DMS153 treated with DMSO at 0.1 percent for 48 hours (cell line): ENCODE measurements around the gene FCGR3B.
"Not testable (repeated sequence)": the region's sequence is repeated elsewhere in the genome, so short reads cannot be mapped to it uniquely, and the experiment has no call there.

Experiments used
- DNase-seq: peaks from one replicate; lab custom pipeline; 2025; ENCODE audit not compliant: unreplicated experiment; lab: John Stamatoyannopoulos, UW

Gene FCGR3B

DNA sequence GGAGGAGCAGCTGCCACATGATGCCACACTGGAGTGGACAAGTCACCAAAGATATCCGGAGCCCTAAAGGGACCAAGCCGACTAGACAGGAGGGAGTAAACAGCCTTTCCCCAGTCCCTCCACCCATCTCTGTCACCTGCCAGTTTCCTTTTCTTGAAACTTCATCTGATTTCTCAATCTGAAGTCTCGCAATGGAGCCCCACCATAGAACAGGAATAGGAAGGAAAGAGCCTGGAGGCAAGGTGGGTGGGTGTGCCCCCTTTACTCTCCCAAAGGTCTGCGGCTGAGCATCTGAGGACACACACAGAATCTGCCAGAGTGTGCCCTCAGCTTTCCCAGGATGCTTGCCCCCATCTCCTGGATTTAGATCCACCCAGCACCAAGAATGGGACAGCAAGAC lies at the start of gene FCGR3B:
TSS of gene FCGR3B (minus strand) at position 101 of the 400 bp plus-strand sequence. CDS start at position 19, 82 bp downstream.
- no peak for DNase-seq

DNA sequence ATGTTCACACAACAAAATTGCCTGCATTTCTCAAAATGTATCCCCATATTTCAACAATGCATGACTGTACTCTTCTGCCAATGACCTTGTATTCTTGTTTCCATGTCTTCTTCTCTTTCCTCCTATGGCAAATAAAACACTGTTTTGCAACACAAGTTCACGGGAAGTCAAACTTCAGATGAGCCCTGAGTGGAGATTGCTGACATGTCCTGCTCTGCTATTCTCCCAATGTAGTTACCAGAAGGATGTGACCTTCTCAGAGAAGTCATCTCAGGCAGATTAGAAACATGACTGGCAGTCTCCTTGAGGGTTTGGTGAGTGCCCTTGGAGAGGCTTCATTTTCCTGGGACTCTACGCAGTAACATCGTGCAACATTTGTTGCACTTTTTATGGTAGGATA lies 47.5 kb upstream of the FCGR3B start:
- DNase-seq = no peak

DNA sequence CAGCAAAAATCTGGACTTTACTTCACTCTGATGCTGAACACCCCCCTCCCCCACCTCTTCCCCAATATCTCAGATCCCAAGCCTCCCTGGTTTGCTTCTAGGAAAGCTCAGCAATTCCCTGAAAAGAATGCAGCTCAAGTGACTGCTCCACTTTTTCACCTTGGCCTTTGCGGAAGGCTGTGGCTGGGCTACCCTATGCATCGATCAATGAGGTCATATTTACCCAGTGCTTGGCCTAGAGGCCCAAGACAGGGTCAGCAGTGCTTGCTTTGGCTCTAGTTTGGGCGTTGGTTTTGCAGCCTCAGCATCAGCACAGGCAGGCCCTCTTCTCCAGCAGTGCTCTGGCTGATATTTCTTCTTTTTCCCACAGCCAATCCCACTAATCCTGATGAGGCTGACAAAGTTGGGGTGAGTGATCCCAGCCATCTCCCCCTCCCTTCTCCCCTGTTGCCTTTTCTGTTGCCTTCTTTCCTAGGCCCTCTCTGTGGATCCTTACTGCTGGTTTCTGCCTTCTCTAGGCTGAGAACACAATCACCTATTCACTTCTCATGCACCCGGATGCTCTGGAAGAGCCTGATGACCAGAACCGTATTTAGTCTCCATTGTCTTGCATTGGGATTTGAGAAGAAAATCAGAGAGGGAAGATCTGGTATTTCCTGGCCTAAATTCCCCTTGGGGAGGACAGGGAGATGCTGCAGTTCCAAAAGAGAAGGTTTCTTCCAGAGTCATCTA lies 46.1 kb upstream of the FCGR3B start:
- DNase-seq = no peak

DNA sequence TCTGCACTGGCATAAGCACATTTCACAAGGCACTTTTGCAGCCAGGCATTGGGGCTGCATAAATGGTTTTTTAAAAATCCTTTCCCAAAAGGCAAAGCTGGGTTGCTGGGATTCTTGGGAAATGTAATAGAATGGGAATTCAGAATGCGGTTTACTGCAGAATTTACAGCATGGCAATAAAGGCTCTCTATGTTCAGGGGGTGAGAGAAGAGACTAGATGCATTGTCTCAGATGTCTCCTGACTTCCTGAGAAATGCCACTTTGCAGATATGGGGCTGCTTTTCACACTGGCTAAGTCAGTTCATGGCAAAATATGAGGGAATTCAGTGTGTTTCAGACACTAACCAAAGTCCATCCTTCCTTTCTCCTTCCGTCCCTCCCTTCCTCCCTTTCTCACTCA lies 45.5 kb upstream of the FCGR3B start:
- no peak for DNase-seq

DNA sequence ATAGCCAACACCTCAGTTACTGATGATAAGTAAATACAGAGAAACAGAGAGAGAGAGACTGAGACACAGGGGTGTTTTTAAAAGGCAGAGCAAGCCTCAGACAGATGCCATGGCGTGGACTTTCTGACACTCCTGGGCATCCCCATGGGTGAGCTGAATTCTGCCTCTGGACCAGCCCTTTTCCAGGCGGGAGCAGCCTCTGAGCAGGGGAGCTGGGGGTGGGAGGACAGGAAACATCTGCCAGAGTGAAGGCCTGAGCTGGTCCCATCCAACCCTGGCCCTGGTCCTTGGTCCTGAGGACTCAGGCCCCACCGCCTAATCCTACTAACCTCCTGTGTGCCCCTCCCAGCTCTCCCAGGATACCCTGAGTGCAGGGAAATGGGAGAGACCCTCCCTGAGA lies 43.9 kb upstream of the FCGR3B start:
- DNase-seq = not testable (repeated sequence)

DNA sequence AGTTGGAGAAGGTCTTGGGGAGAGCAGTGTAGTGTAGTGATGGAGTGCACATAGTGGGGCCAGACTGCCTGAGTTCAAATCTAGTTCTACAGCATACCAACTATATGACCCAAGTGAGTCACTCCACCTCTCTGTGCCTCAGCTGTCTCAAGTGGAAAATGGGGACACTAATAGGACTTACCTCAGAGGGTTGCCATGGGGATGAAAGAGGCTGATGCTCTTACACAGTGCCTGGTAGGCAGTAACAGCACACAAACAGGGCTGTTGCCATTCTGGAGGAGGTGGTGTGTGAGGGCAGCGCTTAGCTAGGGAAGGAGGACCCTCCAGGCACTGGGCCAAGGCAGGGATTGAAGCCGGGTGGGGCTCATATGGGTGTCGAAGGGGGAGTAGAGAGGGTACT lies 43.5 kb upstream of the FCGR3B start:
- DNase-seq = not testable (repeated sequence)

DNA sequence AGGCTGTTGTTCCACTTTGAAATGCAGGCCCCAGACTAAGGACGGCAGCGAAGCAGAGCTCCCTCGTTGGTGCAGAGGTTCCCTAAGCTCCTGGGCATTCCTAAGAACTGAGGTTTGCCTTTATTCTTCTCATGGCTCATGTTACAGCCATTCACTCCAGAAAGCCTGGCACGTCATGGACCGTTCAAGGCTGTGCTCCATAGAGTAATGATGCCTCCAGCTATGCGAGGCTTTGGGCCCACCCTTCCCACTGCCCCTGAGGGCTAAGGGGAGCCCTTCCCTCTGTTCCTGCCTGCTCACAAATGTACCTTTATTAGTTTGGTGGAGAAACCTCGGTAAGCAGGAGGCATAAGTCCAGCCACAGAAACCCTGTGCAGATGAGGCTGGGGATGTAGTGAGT lies 42.5 kb upstream of the FCGR3B start:
- not testable (repeated sequence) for DNase-seq

DNA sequence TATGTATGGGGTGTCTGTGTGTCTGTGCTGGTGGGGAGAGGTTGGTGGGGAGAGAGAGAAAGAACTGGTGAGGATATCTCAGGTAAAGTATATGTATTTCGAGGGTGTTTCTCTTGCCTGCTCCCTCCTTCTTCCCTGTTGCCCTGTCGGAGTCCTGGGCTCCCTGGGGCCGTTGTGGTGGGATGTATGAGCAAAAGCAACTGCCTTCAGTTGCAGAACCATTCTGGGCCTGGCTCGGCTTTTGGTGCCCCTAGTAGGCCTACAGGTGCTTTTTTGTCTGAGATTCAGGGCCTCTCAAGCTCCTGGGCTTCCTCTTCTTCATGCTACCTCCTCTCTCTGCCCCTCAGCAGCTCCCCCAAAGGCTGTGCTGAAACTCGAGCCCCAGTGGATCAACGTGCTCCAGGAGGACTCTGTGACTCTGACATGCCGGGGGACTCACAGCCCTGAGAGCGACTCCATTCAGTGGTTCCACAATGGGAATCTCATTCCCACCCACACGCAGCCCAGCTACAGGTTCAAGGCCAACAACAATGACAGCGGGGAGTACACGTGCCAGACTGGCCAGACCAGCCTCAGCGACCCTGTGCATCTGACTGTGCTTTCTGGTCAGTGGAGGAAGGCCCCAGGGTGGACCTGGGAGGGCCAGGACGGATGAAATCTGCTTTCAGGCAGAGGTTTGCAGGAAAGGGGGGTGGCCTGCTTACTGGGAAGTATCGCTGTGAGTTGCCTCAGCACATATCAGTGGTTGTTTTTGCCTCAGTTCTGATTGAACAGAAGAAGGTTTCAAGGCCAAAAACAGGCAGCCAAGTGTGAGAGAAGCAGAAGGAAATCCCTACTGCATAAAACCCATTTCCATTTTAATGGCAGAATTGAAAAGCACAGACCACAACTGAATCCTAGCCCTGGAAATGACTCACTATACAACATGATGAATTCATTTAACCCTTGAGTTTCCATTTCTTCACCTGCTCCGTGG lies 40.4 kb upstream of the FCGR3B start:
- DNase-seq = not testable (repeated sequence)

DNA sequence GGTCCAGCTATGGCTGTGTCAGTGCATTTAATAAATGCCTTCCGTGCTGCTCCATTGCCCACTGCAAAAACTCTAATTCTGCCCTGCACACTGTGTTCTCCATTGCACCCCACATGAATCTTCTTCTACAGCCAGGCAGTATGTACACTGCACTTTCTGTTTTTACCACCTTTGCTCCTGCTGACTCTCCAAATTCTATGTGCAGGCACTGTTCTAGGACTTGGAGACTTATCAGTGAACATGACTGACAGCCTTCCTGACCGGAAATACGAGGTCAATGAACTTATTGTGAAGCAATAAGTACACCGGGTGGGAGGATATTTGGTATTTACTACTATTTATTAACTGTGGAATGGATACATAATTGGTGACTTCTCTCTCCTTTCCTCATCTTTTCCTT lies 33.7 kb upstream of the FCGR3B start:
- DNase-seq = not testable (repeated sequence)

DNA sequence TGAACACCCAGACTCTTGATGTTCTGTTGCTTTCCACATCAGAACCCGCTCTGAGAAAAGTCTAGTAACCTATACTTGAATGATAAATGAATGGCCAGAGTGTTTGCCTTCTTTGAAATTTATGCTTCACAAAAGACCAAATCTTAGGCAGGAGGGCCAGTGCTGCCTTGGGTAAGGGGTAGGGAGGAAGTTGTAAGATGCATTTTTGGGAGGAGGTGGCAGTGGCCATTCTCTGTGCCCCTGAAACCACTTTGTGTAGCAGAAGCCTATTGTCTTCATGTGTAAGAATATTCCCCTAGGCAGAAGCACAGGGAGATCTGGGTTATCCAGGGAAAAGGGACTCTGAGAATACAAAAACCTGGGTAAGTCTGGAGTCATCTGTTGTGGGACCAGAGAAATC lies 32.6 kb upstream of the FCGR3B start:
- not testable (repeated sequence) for DNase-seq

DNA sequence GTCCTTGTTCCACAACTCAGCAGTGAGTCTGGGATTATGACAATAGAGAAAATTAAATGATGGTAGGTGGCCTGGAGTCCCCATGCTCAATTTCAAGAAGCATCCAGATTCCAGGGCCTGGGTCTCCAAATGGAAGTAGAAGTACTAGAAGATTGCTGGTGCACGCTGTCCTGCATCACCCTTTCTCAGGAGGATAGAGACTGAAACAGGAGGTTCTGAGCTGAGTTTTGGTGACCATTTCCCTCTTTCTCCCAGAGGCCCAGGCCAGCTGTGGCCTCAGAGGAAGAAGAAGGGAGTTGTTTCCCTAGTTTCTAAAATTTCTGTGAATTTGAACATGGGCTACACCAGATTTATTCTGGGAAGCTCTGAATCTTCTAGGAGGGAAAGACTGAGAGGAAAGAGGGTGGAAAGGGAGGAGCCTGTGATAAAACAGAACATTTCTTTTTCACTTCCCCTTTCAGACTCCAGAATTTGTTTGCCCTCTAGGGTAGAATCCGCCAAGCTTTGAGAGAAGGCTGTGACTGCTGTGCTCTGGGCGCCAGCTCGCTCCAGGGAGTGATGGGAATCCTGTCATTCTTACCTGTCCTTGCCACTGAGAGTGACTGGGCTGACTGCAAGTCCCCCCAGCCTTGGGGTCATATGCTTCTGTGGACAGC lies 31.8 kb upstream of the FCGR3B start, which contains the start of gene FCGR2B:
TSS of gene FCGR2B (plus strand) at position 460 of the 656 bp plus-strand sequence. CDS start at position 559, 99 bp downstream.
- not testable (repeated sequence) for DNase-seq

DNA sequence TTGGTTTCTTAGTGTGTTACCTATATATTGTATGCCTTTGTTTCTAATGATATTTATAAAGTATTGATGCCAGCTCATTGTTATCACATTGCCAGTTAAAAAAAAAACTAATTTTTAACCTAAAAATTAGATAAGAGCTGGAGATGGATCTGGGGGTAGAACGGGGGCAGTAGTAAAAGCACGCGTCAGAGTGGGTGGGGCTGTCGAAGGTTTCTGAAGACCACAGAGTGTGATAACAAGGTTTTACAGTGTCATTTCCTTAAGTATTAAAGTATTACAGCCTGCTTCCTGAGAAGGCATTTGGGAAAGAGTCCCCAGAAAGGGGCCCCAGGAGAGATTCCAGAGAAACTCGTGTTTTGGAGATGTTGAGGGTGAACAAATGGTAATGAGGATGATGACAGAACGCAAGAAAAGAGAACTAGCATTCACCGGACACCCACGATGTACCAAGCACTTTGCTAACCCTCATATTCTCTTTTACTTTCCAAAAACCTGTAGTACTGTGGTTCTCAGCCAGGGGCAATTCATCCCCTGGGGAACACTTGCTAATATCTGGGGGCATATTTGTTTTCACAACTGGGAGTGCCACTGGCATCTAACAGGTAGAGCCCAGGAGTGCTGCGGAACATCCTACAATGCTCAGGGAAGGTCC lies 30.8 kb upstream of the FCGR3B start:
- DNase-seq = not testable (repeated sequence)

DNA sequence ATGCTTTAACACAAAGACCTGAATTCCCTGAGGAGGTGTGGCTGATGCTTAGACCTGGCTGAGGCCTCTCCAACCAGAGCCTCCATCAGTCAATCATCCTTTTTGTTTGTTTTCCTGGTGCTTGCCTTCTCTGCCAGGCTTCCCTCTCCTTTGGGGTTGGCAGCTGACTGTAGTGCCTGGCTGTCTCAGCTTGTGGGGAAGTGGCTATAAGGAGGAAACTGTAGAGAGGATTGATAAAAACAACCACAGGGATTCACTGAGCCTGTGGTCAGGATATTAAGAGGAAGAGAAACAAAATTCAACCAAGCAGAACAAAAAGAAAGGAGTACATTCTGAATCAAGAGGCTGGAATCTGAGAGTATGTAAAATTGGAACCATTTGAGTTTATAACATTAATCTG lies 27.5 kb upstream of the FCGR3B start:
- DNase-seq = not testable (repeated sequence)

DNA sequence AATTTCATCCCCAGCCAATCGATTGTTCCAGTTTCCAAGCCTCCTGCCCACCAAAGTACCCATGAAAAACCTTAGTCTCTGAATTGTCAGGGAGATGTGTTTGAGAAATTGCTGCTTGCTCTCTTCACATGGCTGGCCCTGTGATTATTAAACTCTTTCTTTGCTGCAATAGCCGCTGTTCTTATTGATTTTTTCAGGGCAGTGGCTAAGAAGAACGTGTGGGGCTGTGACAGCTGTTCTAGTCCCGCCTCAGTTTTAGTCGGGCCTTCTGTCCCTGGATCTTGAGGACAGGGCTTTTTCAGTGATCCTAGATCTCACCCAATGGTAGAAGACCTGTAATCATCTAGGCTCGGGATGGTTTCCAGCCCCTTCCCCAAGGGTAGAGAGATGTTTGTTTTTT lies 23.0 kb upstream of the FCGR3B start:
- not testable (repeated sequence) for DNase-seq

DNA sequence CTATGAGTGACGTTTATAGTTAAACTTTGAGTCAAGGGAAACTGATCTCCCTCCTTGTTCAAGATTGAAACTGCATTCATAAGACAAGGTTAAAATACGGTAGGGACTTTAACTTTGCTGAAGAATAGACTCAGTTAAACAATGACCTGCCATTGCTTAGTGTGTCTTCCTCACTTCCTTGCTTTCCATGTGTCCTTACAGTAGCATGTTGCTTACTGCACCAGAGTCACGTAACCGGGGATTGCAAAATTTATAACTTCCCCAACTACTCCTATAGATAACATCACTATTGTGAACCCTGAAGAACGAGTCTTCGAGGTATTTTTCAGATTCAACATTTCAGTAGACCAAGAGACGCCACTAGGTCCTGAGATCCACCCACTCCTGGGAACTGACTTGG lies 22.6 kb upstream of the FCGR3B start:
- DNase-seq = not testable (repeated sequence)

DNA sequence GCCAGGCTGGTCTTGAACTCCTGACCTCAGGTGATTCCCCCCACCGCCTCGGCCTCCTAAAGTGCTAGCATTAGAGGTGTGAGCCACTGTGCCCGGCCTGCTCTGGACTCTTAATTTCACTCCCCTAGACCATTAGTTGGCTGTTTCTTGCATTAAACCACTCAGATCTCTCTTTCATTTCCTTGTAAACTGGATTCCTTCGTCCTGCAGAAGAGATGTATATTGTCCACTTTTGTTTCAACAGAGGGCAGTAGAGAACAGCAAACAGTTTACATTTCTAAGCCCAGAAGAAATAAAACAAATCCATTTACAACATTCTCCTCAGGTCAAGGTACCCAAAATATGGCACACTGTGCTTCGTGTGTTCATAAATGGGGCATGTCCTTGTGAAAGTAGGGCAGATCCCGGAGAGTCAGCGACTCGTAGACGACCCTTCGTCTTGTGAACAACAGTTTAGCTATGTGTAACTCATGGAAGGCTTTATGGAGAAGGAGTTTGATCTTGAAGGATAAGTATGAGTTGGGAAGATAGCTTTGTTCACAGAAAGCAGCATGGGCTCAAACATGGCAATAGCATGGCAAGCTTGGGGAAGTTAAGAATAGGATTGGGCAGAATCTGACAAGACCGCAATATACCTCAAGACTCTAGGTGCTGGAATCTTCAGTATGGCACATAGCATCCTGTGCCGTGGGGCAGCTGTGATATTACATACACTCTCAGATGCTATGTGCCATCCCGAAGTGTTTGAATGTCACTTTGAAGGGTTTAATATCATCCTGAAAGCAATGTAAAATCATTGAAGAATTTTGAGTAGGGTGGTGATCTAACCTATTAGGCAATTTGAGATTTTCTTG lies 16.8 kb upstream of the FCGR3B start:
- peak; percentile 15 for DNase-seq

DNA sequence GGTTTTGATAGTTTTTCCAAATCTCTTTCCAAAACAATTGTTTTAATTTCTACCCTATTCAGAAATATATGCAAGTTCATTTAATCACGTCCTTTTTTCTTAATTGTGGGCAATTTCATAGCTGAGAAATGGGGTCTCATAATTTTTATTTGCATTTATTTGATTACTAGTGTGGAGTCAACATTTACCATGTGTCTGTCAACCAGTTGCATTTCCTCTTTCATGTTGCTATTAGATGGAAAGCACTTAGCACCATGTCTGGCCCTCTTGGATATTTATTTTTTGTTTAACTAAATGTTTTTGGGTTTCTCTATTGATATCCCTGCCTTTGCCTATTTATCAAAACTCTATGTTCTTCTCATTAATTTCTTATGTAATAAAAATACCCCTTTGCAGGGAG lies 13.9 kb upstream of the FCGR3B start:
- not testable (repeated sequence) for DNase-seq

DNA sequence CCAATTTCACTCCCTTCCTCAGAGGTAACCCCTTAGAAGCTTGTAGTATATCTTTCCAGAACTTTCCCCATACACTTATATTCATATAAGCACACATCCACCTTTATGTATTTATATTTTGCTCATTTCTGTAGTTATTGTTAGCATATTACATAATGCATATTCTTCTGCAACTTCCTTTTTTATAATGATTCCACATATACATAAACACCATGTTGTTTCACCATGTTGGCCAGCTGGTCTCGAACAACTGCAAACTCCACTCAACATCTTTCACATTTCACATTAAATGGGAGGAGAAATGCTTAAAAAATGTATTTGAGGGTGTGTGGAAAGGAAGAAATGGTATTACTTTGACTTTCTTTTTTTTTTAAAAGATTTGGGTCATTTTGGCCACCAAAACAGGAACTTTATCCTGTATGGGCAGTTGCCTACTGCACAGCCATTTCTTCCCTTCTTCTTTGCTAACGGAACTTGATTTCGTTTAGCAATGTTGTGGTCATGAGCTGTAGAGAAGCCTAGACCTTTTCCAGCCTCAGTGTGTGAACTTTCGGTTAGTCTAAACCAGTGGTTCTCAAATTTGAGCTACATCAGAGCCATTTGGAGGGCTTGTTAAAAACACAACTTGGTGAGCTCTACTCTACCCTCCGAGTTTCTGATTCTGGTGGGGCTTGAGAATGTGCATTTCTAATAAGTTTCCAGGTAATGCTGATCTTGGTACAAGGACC lies 12.7 kb upstream of the FCGR3B start:
- not testable (repeated sequence) for DNase-seq

DNA sequence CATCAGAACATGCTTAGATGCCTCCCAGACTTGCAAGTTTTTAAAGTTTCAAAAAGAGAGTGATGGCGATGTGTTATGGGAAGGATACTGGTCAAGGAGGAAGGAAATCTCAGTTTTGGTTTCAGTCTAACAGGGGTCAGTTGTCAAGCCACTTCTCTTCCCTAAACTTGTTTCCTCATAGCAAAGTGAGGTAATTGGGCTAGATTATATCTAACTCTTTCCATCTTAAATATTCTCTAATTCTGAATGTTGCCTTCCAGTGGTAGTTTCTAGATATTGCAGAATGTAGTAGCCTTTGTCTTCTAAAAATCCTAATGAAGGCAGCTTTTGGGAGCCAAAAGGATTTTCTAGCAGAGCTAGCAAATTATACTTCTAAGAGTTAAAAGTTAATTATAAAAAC lies 11.7 kb upstream of the FCGR3B start:
- not testable (repeated sequence) for DNase-seq
